NCI-H82 treated with DMSO at 0.1 percent for 48 hours (cell line): ENCODE data around the gene CBY1.

Source experiments
- DNase-seq: peaks from one replicate; lab custom pipeline; 2025; ENCODE audit not compliant: unreplicated experiment; lab: John Stamatoyannopoulos, UW

The CBY1 gene

GRCh38 chr22:38700789-38701628 is 44.6 kb downstream of the CBY1 start, which contains the start of gene JOSD1:
JOSD1 (minus strand) TSS chr22:38700943; CDS start chr22:38699987, 956 bp downstream.
- DNase-seq: peak; percentile 38

- DNase-seq: no peak
These were observed 48.3 kb downstream of the CBY1 start for GRCh38 chr22:38704654-38705234.

GRCh38 chr22:38705235-38706100 is 49.0 kb downstream of the CBY1 start, which contains the start of gene GTPBP1:
GTPBP1 (plus strand) TSS chr22:38705944; CDS start chr22:38705956, 12 bp downstream.
- peak; percentile 100 for DNase-seq

- no peak for DNase-seq
These were observed 49.9 kb downstream of the CBY1 start for GRCh38 chr22:38706101-38706900.

- no peak for DNase-seq
These were observed 50.4 kb downstream of the CBY1 start for GRCh38 chr22:38706901-38707195.

GRCh38 chr22:38707346-38707745 is 50.9 kb downstream of the CBY1 start:
- DNase-seq: no peak

GRCh38 chr22:38707984-38708383 is 51.5 kb downstream of the CBY1 start:
- no peak for DNase-seq

- no peak for DNase-seq
These were observed 52.9 kb downstream of the CBY1 start for GRCh38 chr22:38709306-38709705.

GRCh38 chr22:38710351-38710750 is 53.9 kb downstream of the CBY1 start:
- no peak for DNase-seq

- no peak for DNase-seq
These were observed 54.4 kb downstream of the CBY1 start for GRCh38 chr22:38710866-38711265.

GRCh38 chr22:38712486-38713207 is 56.2 kb downstream of the CBY1 start:
- DNase-seq: no peak

GRCh38 chr22:38713921-38714320 is 57.5 kb downstream of the CBY1 start:
- DNase-seq: no peak

GRCh38 chr22:38715176-38715764 is 58.8 kb downstream of the CBY1 start:
- no peak for DNase-seq

- no peak for DNase-seq
These were observed 59.4 kb downstream of the CBY1 start for GRCh38 chr22:38715852-38716251.

GRCh38 chr22:38716271-38716670 is 59.8 kb downstream of the CBY1 start:
- no peak for DNase-seq

GRCh38 chr22:38716826-38717225 is 60.4 kb downstream of the CBY1 start:
- DNase-seq: no peak

GRCh38 chr22:38717244-38717643 is 60.8 kb downstream of the CBY1 start:
- no peak for DNase-seq

- DNase-seq: no peak
These were observed 62.0 kb downstream of the CBY1 start for GRCh38 chr22:38718414-38718813.

- DNase-seq: no peak
These were observed 62.8 kb downstream of the CBY1 start for GRCh38 chr22:38719196-38719595.

- no peak for DNase-seq
These were observed 63.9 kb downstream of the CBY1 start for GRCh38 chr22:38720350-38720749.
